A549 (cell line): ENCODE data around the gene ESPNL. TPM values are rescaled to one million over a fixed set of nuclear protein-coding genes. Genes with fewer than 3 reads are reported as not detected.

Experiments
- ATAC-seq, 2 experiments: fragments of 200-7000 bp in 1 of 2; fragments of >200 bp in 1 of 2; cut with Nextera tagmentation in 1 of 2; cut with Tn5 transposase in 1 of 2; 3 replicates each; pipeline versions ENCODE4 v1.8.0 to v1.9.1; 2018 to 2020; ENCODE audit warnings: mild to moderate bottlenecking in 1 of 2, moderate library complexity in 1 of 2
- CTCF ChIA-PET: fragments of 300-600 bp; sonication (Branson Sonifier 250); formaldehyde crosslinking; extraction: SDS; loops from one replicate; lab custom pipeline; 2021; ENCODE audit warnings: antibody characterized with exemption, inconsistent platforms; lab: Yijun Ruan, JAX
- POLR2A ChIA-PET: fragments of 350-600 bp; formaldehyde crosslinking; extraction: SDS; loops from one replicate; lab custom pipeline; 2021; ENCODE audit warnings: antibody characterized with exemption, inconsistent platforms; lab: Yijun Ruan, JAX
- DNase-seq, 2 experiments: peaks; one replicate each; pipeline versions ENCODE4 v3.0.0 to v3.0.0-alpha.2; 2011 to 2016; ENCODE audit warnings: low read depth in 1 of 2, low spot score in 1 of 2
- FAIRE-seq: peaks from 2 replicates; lab custom pipeline; 2011; peaks lifted over from hg19 to GRCh38; lab: Jason Lieb, UNC
- H3K27ac ChIP-seq, 2 experiments: fragments of >200 bp; sonication (Bioruptor Twin); formaldehyde crosslinking; 3 replicates each; pipeline ENCODE4 v1.5.1; 2016 to 2017
- H3K4me1 ChIP-seq: fragments of >200 bp; sonication (Bioruptor Twin); formaldehyde crosslinking; 3 replicates; pipeline ENCODE4 v1.6.1; 2016
- H3K4me2 ChIP-seq: fragments of >200 bp; sonication (Bioruptor Twin); formaldehyde crosslinking; 3 replicates; pipeline ENCODE4 v1.6.1; 2016
- H3K4me3 ChIP-seq: fragments of >200 bp; sonication (Bioruptor Twin); formaldehyde crosslinking; 3 replicates; pipeline ENCODE4 v1.5.1; 2016
- H3K9me3 ChIP-seq: fragments of >200 bp; sonication (Bioruptor Twin); formaldehyde crosslinking; 3 replicates; pipeline ENCODE4 v1.6.1; 2016
- CEBPB ChIP-seq, 2 experiments: fragments of >200 bp in 1 of 2; sonication (Bioruptor Twin) in 1 of 2; formaldehyde crosslinking in 1 of 2; IDR thresholded peaks; 2 replicates each; pipeline ENCODE4 v1.6.1; 2012 to 2016
- CHD2 ChIP-seq: fragments of 150-350 bp; IDR thresholded peaks from 2 replicates; pipeline ENCODE4 v1.6.1; 2014; ENCODE audit warnings: low read length; ENCODE audit not compliant: partially characterized antibody
- EP300 ChIP-seq, 2 experiments: fragments of >200 bp; sonication (Bioruptor Twin); formaldehyde crosslinking; IDR thresholded peaks; 2 replicates in 1 of 2; 3 replicates in 1 of 2; pipeline ENCODE4 v1.6.1; 2016 to 2017
- HOXA7 ChIP-seq: fragments of 250-450 bp; sonication (Bioruptor Pico); IDR thresholded peaks from 2 replicates; pipeline ENCODE4 v1.5.0; 2020; ENCODE audit warnings: mild to moderate bottlenecking, moderate library complexity
- JUN ChIP-seq, 2 experiments: fragments of >200 bp; sonication (Bioruptor Twin); formaldehyde crosslinking; IDR thresholded peaks; 2 replicates in 1 of 2; 3 replicates in 1 of 2; pipeline ENCODE4 v1.6.1; 2016 to 2017
- MAX ChIP-seq: IDR thresholded peaks from 2 replicates; pipeline ENCODE4 v1.6.1; 2012
- MAZ ChIP-seq: fragments of 150-350 bp; IDR thresholded peaks from 2 replicates; pipeline ENCODE4 v1.6.1; 2014; ENCODE audit warnings: antibody characterized with exemption, low read depth, low read length, borderline replicate concordance
- NFE2L2 ChIP-seq: fragments of 150-350 bp; conservative IDR thresholded peaks from 2 replicates; pipeline ENCODE4 v1.6.1; 2014; ENCODE audit warnings: low read length
- NR3C1 ChIP-seq: fragments of >200 bp; sonication (Bioruptor Twin); formaldehyde crosslinking; IDR thresholded peaks from 3 replicates; pipeline ENCODE4 v1.6.1; 2017
- PBX3 ChIP-seq: IDR thresholded peaks from 2 replicates; pipeline ENCODE4 v1.6.1; 2012
- RAD21 ChIP-seq, 2 experiments: fragments of >200 bp in 1 of 2; sonication (Bioruptor Twin) in 1 of 2; formaldehyde crosslinking in 1 of 2; IDR thresholded peaks in 1 of 2; conservative IDR thresholded peaks in 1 of 2; 2 replicates in 1 of 2; 3 replicates in 1 of 2; pipeline ENCODE4 v1.6.1; 2012 to 2018; ENCODE audit warnings: inconsistent platforms in 1 of 2
- RARB ChIP-seq: fragments of 250-450 bp; sonication (Bioruptor Pico); IDR thresholded peaks from 2 replicates; pipeline ENCODE4 v1.8.0; 2021; ENCODE audit warnings: mild to moderate bottlenecking, moderate library complexity
- RCOR1 ChIP-seq: fragments of 150-350 bp; IDR thresholded peaks from 2 replicates; pipeline ENCODE4 v1.6.1; 2014; ENCODE audit warnings: antibody characterized with exemption, low read length, low read depth
- SMC3 ChIP-seq: fragments of >200 bp; sonication (Bioruptor Twin); formaldehyde crosslinking; IDR thresholded peaks from 3 replicates; pipeline ENCODE4 v1.6.1; 2018; ENCODE audit warnings: inconsistent platforms
- SREBF2 ChIP-seq: fragments of 450-650 bp; IDR thresholded peaks from 2 replicates; pipeline ENCODE4 v1.6.1; 2014; ENCODE audit warnings: mild to moderate bottlenecking, moderate library complexity
- TFCP2L1 ChIP-seq: fragments of 250-450 bp; sonication (Bioruptor Pico); IDR thresholded peaks from 2 replicates; pipeline ENCODE4 v1.5.0; 2021; ENCODE audit warnings: mild to moderate bottlenecking
- TP53 ChIP-seq: fragments of 250-450 bp; sonication (Bioruptor Pico); IDR thresholded peaks from 2 replicates; pipeline ENCODE4 v1.5.0; 2021; ENCODE audit warnings: mild to moderate bottlenecking, moderate library complexity
- ZNF302 ChIP-seq: fragments of 250-450 bp; sonication (Bioruptor Pico); IDR thresholded peaks from 2 replicates; pipeline ENCODE4 v1.9.0; 2021; ENCODE audit warnings: inconsistent platforms, mild to moderate bottlenecking, moderate library complexity
- WGBS: methylation state at CpG from one replicate; pipeline ENCODE4 v1.1.6; 2017; ENCODE audit errors: missing lambda C conversion rate; 5-methylcytosine and 5-hydroxymethylcytosine counted together
- polyA plus RNA-seq, 4 experiments: library from polyadenylated mRNA; depleted of rRNA in 3 of 4; stranded (reverse); fragments of >200 nt; fragmentation: RNase III in 1 of 4; extraction: RNeasy Plus Mini Kit Qiagen cat#74134 plus additional on column Dnase treatment in 1 of 4; gene quantifications; 2 replicates in 3 of 4; 3 replicates in 1 of 4; pipeline ENCODE4 v1.2.3, GENCODE V29; 2011 to 2017
- TF ChIP-seq, protein P1 (sequence below): fragments of >200 bp; sonication (Bioruptor Twin); formaldehyde crosslinking; IDR thresholded peaks from 2 replicates; pipeline ENCODE4 v1.6.1; 2016
- TF ChIP-seq, protein P2 (sequence below): fragments of 150-350 bp; IDR thresholded peaks from 2 replicates; pipeline ENCODE4 v1.6.1; 2014; ENCODE audit warnings: low read depth, mild to moderate bottlenecking, low read length

Gene ESPNL
- polyA plus RNA-seq, 2 of the 4 experiments (the other 2 are of a cell fraction) = 0.04 to 0.22 TPM

DNA sequence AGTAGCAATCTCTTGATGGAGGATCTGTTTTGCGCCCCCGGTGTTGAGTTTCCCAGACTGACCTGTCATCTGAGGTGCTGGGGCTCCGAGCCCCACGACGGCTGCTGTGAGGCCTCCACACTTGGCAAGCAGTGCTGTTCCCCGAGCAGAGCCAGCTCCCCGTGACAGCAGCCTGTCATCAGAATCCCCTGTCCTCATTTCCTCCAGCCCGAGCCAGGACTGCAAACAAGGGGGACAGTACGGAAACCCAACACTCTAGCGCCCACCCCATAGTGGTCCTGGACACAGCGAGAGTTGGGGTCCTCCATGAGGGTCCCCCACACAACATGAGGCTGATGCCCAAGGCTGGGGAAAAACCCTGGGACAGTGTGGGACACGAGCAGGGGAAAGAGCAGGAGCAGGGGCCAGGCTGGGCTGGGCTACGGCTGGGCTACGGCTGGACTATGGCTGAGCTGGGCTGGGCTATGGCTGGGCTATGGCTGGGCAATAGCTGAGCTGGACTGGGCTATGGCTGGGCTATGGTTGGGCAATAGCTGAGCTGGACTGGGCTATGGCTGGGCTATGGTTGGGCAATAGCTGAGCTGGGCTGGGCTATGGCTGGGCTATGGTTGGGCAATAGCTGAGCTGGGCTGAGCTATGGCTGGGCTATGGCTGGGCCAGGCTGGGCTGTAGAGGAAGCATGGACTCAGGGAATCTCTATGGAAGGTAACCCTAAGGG lies 36.8 kb downstream of the ESPNL start:
- DNase-seq (peak in 1 of 2 experiments; percentile 56), FAIRE-seq (no peak), ATAC-seq (peak; percentile 68 to 87)
- POLR2A ChIA-PET = no interaction called here
- Histone ChIP-seq H3K4me1 (peaks cover 31% of the 10 kb centered on the region), H3K9me3 (no peaks in the 10 kb centered on the region), H3K4me2 (peak overlapping the region; percentile 41), H3K27ac (peak overlapping the region; percentile 54 to 76; a peak in 5 of 6 replicates), H3K4me3 (no peak overlapping the region)
- CTCF ChIA-PET = interaction anchor here (1.1 kb wide), 1 partner anchor 28 kb away, joined by 3 read pairs; no protein-coding TSS in a partner anchor
- TF ChIP-seq CEBPB (IDR thresholded peaks at IDR 0.05) (peak; percentile 97), TP53 (CRISPR knock-in tag) (no peak)
- TF ChIP-seq, protein P1, sequence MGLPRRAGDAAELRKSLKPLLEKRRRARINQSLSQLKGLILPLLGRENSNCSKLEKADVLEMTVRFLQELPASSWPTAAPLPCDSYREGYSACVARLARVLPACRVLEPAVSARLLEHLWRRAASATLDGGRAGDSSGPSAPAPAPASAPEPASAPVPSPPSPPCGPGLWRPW = peak; percentile 88
- 71% methylated on average over 10 of the region's 14 CpGs for WGBS

GRCh38 chr2:238137885-238138284 lies 37.7 kb downstream of the ESPNL start:
- POLR2A ChIA-PET = no interaction called here
- peaks cover 40% of the 10 kb centered on the region for H3K4me1 ChIP-seq
- CTCF ChIA-PET = interaction anchor here (0.6 to 3.4 kb wide), 4 partner anchors 14 to 108 kb away, joined by 3 to 13 read pairs (median 4); no protein-coding TSS in a partner anchor
- FAIRE-seq (no peak), DNase-seq (no peak), ATAC-seq (no peak)
- no peak overlapping the region; the same call in 2 of the 3 replicates for H3K4me2 ChIP-seq
- 89% methylated on average over 8 of the region's 13 CpGs for WGBS
- TF ChIP-seq ZNF302 (CRISPR knock-in tag) (no peak), CEBPB (IDR thresholded peaks at IDR 0.05) (no peak), JUN (IDR thresholded peaks at IDR 0.05) (no peak), RCOR1 (no peak), MAZ (no peak), MAX (no peak), CHD2 (no peak), SMC3 (no peak), NFE2L2 (no peak), PBX3 (no peak), RAD21 (conservative IDR thresholded peaks at IDR 0.05 in 1 of 2, IDR thresholded peaks at IDR 0.05 in 1 of 2) (no peak), RARB (CRISPR knock-in tag) (no peak), TFCP2L1 (CRISPR knock-in tag) (no peak), NR3C1 (no peak), EP300 (IDR thresholded peaks at IDR 0.05) (no peak), SREBF2 (no peak), HOXA7 (no peak)
- TF ChIP-seq, protein P2, sequence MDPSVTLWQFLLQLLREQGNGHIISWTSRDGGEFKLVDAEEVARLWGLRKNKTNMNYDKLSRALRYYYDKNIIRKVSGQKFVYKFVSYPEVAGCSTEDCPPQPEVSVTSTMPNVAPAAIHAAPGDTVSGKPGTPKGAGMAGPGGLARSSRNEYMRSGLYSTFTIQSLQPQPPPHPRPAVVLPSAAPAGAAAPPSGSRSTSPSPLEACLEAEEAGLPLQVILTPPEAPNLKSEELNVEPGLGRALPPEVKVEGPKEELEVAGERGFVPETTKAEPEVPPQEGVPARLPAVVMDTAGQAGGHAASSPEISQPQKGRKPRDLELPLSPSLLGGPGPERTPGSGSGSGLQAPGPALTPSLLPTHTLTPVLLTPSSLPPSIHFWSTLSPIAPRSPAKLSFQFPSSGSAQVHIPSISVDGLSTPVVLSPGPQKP = no peak
- TF ChIP-seq, protein P1 = no peak
- peak overlapping the region; percentile 54 to 65; a peak in 3 of 6 replicates for H3K27ac ChIP-seq
- no peak overlapping the region for H3K4me3 ChIP-seq
- H3K9me3 ChIP-seq = no peaks in the 10 kb centered on the region
